ENCODE results near the gene ASPHD1.
"Not testable (repeated sequence)": the region's sequence is repeated elsewhere in the genome, so short reads cannot be mapped to it uniquely, and the experiment has no call there.

Gene ASPHD1, protein sequence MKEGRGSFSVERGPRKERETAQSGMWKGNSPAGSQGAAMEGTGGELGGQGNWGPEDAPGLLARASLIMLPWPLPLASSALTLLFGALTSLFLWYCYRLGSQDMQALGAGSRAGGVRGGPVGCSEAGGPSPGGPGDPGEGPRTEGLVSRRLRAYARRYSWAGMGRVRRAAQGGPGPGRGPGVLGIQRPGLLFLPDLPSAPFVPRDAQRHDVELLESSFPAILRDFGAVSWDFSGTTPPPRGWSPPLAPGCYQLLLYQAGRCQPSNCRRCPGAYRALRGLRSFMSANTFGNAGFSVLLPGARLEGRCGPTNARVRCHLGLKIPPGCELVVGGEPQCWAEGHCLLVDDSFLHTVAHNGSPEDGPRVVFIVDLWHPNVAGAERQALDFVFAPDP

DNA sequence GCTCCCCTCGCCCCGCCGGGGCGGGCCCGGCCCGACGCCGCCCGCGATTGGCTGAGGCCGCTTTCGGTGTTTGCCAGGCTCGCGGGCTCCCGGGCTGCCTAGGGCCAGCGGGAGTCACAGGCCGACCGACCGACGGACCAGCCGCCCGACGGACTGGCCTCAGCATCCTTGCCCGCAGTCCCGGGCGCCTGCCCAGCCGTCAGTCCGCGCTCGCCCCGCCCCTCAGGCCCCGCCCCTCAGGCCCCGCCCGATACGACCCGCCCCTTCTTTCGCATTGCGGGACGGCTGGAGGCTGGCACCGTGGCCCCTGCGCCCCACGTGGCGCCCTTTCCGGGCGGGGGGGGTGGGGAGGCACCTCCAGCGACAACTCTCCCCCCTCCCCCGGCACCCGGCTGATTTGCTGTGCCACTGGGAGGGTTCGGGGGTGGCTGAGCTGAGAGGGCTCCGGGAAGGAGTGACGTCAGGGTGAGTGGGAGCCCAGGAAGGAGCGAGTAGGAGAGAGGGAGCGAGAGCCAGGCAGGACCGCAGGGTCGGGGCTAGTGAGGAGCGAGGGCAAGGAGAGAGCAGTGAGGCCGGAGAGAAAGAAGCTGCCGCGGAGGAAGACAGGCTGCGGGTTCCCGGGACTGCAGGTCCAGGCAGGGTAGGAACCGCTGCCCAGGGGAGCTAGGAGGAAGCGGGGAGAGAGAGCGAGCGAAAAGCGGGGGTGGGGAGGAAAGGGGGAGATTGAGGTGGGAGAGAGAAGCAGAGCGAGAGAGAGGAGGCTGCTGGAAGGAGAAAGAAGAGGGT is at the start of gene ASPHD1:
ASPHD1 (plus strand) TSS at position 387 of the 786 bp plus-strand sequence. CDS start 484 bp downstream, outside the sequence.
- peak; percentile 93 for DNase-seq

DNA sequence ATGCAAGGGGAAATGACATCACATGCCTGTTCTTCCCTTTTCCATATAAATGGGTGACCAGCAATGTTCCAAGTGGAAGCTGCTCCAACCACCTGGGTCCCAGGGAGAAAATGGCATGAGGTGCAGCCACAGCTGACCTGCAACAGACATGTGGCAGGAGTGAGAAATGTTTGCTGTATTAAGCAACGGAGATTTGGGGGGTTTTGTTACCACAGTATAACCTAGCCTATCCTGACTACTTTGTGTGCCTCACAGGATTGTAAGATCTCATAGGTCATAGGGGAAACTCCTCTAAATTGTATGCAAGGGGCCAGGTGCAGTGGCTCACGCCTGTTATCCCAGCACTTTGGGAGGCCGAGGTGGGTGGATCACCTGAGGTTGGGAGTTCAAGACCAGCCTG is 49.3 kb upstream of the ASPHD1 start:
- no peak for DNase-seq

DNA sequence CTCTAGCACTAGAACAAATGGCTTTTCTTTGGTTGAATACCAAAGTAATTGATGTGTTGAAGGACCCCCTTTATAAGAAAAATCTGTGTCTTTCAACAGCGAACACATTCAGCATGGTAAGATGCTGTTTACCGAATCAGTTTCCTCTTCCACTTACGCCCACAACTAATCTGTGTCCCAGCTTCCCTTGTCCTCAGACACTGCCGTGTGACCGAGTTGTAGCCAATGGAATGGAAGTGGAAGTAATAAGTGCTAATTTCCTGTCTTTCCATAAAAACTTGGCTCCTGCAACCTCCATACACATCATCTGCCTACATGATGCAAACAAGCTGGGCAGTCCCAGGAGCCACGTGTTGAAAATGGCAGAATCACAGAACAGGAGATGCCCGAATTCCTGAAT is 47.6 kb upstream of the ASPHD1 start:
- no peak for DNase-seq

DNA sequence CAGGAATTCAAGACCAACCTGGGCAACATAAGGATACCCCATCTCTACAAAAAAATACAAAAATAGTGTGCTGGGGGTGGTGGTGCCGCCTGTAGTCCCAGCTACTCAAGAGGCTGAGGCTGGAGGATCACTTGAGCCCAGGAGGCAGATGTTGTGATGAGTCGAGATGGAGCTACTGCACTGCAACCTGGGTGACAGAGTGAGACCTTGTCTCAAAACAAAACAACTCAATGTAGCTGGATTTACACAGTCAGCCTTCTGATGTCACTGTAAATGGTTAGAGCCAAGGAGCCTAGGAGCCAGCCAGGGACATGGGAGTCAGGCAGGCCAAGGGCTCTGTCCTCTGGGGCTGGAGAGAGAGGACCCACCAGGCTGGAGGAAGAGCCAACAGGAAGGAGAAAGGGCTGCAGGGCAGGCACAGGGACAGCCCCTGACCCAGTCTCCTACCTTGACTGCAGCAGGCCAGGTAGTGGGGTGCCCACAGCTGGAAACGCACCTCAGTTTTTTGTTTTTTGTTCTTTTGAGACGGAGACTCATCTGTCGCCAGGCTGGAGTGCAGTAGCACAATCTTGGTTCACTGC is 45.7 kb upstream of the ASPHD1 start:
- DNase-seq: no peak

DNA sequence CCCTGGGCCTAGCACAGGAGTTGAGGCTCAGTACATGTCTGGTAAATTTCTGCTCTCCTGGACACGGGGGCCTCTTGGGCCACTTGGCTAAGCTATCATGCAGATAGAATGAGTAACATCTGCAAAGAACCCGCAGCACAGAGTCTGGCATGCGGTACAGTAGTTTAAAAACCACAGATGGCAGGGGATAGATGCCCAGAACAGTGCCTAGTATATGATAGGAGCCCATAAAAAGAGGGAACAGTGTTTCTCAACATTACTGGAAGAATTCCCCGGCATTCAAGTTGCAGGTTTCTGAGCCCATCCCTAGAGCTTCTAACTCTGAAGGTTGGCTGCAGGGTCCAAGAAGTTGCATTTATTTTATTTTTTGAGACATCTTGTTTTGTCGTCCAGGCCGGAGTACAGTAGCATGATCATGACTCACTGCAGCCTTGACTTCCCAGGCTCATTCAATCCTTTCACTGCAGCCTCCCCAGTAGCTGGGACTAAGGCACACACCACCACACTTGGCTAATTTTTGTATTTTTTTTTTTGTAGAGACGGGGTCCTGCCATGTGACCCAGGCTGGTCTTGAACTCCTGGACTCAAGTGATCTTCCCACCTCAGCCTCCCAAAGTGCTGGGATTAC is 43.0 kb upstream of the ASPHD1 start:
- DNase-seq: no peak

DNA sequence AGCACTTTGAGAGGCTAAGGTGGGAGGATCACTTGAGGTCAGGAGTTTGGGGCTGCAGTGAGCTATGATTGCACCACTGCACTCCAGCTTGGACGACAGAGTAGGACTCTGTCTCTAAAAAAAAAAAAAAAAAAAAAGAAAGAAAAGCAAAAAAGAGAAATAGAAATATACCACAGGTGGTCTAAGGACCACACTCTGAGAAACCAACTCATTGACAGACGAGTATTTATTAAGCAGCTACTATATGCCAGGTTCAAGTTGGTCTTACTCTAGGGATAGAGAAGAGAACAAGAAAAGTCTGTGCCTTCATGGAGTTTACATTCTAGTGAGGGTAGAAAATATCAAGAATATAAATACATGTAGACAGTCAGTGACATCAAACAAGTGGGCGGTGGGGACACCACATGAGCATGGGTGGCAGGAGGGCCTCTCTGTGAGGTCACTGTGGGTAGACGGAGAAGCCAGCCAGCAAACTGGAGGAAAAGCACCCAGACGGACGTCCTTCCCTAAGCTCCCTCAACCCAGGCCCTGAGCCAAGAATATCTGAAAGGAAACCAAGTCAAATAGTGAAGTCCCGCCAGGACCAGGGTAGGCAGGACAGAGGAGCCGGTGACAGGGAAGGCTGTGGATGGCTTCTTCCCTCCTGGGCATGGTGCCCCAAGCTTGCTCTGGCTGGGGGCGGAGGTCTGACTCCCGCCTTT is 42.0 kb upstream of the ASPHD1 start:
- no peak for DNase-seq

DNA sequence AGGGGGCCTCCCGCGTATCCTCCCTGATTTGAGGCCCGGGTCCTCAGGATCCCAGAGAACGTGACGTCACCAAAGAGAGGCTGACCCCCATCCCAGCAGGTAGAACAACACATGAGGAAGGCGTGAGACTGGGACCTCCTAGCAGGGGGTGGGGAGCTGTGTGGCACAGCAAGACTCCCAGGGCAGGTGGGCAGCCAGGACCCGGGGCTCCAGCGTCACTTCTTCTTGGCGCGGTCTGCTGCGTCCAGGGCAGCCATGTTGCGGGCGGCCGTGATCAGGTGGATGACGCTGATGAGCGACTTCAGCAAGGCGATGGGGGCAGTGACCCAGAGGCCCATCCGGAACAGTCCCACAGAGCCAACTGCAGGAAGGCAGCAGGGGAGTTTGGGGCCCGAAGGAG is 41.3 kb upstream of the ASPHD1 start:
- DNase-seq: no peak

DNA sequence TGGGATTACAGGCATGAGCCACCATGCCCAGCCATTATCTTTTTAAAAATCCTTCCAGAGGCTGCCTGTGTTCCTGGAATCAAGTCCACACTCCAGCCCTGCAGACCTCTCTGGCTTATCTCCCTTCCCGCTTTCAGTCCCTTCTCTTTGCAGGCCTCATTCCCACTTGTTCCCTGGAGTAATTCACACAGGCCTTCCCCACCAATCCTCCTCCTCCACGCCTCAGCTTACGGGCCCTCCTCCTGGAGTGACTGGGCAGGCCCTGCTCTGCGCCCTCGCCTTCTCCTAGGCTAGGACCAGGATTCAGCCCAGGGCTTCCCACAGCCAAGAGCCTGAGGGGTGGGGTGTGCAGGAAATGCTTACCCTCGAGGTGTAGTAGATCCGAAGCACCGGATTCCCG is 40.1 kb upstream of the ASPHD1 start:
- DNase-seq: no peak

DNA sequence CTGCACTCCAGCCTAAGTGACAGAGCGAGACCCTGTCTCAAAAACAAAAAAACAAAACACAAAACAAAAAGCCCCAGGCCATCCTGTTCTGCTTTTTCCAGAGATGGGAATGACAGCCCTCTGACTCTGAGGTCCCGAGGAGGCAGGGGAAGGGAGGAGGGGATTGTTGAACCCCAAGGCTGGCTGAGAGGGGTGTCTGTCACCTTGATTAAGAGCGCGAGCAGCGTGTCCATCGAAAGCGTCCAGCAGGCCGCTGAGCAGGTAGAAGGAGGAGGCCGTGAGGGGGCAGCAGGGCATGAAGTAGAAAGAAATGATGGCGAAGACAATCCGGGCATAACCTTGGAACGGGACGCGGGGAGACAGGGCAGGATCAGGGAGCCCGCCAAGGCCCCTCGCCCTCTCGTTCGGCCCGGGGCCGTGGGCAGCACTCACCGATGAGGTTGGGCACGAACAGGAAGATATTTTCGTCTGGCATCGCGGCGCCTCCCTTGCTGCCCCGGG is 37.9 kb upstream of the ASPHD1 start:
- DNase-seq: no peak

DNA sequence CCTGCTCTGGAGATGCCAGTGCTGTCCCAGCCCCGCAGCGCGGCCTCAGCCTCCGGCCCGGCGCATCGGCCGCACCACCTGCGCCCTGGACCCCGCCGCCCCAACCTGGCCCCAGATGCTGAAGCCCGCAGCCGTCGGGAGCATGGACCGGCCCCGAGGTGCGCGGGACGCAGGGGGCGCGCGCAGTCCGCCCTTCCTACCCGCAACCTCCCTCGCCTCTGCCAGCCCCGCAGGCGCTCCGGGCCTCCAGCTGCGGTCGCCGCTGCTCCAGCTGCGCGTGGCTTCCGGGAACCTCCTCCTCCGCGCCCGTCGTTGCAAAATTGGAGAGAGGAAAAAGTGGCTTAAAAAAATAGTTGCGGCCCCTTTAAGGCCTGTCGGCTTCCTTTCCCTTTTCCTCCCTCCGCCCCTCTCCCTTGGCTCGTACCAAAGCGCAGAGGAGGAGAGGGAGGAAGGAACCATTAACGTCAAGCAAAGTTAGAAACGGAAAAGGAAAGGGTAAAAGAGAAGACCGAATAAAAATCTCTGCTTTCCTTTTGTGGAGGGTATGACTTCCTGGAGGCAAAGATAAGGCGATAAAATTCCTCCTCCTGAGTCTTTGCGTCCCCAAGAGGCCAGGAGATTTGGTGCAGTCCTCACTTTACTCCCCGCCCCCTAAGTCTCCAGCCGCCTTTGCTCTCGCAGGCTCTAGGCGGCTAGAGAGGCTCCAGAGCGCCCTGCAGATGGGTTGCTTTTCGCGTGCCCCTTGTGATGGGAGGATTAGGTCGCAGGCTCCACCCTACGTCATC is 37.2 kb upstream of the ASPHD1 start, which contains the start of gene CDIPT:
CDIPT (minus strand) TSS at position 343 of the 785 bp plus-strand sequence. CDS start 369 bp downstream, outside the sequence.
- peak; percentile 95 for DNase-seq

DNA sequence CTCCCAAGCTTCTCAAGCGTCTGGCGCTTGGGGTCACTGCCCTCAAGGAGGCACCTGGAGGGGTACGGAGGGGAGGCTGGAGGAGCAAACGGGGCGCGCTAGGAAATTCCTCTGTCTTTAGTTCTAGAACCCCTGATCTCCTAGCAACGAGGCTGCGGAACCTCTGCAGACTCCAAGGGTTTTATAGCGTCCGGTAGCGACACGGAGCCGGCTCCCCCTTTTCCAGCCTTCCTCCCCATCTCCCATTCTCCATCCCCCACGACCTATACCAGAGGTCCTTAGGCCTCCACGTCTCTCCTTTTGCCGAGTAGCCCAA is 36.7 kb upstream of the ASPHD1 start:
- no peak for DNase-seq

DNA sequence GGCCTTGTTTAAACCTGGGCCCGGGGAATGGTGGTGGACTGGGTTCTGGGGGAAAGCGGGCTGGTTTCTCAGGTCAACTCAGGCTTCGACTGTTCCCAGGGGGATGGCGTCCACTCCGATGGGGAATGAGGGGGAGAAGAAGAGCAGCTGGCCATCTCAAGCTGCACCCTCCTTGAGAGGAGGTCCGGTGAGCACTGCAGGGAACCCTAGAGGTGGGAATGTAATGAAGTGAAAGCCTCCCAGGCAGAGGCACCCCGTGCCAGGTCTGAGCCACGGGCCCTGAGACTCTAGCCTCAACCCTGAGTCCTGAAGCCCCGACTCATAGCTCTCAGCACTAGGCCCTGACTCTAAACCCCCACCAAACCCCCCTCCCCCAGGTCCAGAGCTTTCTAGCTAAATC is 36.1 kb upstream of the ASPHD1 start:
- DNase-seq: no peak

DNA sequence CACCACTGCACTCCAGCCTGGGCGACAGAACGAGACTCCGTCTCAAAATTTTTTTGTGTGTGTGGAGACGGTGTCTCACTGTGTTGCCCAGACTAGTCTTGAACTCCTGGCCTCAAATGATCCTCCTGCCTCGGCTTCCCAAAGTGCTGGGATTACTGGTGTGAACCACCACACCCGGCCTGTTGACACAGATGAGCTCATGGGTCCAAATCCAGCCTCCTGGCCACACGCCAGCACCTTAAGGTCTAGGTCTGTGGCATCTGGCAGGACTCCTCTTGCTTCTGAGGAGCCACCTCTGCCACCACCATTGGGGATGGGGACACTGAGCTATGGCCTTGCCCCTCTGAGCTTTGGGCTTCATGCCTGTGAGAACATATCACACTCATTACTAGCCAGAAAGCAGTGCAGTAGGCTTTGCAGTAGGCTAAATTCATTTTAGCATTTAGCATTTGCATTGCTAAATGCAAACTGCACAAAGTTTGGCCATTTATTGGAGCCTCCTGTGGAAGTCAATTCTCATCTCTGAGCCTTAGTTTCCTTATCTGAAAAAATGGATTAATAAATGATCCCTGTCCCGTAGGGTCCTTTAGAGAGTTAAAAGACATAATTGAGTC is 31.8 kb upstream of the ASPHD1 start:
- DNase-seq: no peak

DNA sequence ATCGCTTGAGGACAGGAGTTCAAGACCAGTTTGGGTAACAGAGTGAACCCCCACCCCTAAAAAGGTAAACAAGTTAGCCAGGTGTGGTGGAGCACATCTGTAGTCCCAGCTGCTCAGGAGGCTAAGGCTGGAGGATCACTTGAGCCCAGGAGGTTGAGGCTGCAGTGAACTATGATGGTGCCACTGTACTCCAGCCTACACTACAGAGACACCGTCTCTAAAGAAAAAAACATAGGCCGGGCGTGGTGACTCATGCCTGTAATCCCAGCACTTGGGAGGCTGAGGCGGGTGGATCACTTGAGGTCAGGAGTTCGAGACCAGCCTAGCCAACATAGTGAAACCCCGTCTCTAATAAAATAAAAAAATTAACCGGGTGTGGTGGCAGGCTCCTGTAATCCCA is 31.2 kb upstream of the ASPHD1 start:
- DNase-seq: not testable (repeated sequence)

DNA sequence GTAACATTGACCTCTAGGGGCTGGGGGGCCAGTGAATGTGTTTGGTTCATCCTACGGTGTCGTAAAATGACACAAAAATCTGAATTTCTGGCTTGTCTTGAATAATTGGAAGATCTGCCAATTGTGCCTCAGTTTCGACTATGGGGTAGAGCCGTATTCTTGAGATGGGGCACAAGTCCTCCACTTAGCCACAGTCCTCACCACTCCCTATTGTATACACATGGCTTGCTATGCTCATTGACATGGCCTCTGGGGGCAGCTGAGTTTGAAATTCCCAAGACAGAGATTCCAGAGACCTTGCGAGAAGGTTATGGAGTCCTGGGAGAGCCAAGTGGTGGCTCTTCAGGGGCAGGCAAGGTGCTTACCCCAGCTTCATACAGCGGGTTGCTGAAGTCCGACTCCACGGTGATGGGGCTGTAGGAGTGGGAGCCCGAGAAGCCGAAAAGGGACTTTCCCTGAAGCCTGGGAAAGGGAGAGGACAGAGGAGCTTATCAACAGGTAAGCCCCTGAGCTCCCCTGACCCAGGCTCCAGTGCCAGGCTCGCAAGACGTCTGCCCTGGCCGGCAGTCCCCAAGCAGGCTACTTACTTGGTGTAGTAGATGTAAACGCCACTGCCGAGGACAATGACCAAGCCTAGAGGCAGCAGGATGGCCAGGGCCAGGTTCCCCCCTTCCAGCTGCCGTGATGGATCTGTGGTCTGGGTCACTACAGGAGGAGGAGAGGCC is 28.3 kb upstream of the ASPHD1 start:
- DNase-seq: no peak

DNA sequence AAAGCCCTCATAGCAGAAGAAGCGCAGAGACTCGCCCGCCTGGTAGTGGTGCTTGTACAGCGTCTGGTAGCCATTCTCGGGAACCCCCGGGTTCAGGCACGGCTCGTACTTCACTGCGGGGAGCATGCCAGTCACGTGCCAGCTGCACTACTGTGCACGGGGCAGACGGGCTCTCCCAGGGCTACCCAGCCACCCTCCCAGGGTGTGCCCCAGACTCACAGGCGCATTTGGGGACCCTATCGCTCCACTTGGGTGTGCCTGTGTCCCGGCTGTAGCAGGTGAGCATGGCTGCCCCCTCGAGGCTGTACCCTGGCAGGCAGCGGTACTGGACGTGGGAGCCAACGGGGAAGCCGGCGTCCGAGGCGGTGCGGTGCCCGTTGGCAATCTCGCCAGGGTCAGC is 27.0 kb upstream of the ASPHD1 start:
- no peak for DNase-seq

DNA sequence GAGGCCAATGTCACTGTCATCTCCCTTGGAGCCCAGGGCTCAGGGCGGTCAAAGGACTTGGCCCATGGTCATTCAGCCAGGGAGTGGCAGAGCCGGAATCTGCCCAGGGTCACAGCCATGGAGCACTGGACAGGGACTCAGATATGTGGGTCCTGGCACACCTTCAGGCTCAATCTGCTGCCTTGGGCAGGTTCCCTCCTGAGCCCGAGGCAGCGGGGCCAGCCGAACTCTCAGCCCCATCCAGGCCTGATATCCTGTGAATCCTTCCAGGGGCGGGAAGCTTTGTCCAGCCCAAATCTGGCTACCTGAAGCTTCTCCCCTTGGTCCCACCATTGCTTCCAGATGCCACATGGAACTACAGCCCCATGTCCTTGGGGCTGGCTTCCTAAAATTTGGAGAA is 25.1 kb upstream of the ASPHD1 start:
- no peak for DNase-seq

DNA sequence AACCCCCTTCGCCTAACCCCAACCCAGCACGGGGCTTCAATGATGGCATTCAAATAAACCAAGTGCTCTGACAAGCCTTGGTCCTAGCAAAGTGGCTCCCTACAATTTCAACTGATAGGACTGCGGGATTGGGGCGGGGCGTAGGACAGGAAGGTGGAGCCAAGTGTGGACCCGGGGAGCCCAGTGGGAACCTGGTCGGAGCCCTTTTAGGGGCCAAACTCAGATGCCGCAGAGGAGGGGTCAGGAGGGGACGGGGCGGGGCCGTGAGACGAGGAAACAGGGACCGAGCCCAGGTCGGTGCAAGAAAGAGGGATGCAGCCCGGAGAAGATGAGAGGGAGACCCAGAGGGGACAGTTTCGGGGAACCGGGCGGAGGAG is 24.1 kb upstream of the ASPHD1 start:
- no peak for DNase-seq

DNA sequence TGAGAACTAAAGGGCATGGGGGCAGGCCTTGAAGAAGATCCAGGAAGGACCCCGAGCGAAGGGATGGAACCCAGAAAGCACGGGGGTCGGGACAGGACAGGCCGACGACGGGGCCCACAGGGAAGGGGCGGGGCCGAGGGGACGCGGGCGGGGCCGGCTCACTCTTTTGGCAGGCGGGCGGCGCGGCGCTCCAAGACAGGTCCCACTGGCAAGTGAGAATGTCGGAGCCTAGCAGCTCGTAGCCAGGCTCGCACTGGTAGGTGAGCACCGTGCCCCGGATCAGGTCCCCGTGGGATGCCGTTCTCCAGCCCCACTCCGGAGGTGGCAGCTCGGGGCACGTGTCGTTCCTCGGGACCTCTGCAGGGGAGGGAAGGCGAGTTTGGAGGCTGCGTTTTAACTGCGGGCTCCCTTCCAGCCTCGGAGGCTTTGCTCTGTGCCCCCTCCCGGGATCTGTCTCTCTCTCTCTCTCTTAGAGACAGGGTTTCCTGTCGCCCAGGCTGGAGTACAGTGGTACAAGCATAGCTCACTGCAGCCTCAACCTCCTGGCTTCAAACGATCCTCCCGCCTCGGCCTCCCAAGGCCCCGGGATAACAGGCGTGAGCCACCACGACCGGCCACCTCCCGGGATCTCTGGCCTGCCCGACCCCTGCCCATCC is 23.6 kb upstream of the ASPHD1 start:
- DNase-seq: peak; percentile 76

All from activated CD8-positive, alpha-beta memory T cell treated with anti-CD3 and anti-CD28 coated beads for 24 hours (primary cell).